ENCODE results near the gene MAP4K3. TPM values are rescaled to one million over a fixed set of nuclear protein-coding genes. Genes with fewer than 3 reads are reported as not detected.
"Not testable (repeated sequence)": the region's sequence is repeated elsewhere in the genome, so short reads cannot be mapped to it uniquely, and the experiment has no call there.

The MAP4K3 gene
- total and polyA plus RNA-seq, 8 donors, result 8.2 to 23.1 (median 16.3) TPM

DNA sequence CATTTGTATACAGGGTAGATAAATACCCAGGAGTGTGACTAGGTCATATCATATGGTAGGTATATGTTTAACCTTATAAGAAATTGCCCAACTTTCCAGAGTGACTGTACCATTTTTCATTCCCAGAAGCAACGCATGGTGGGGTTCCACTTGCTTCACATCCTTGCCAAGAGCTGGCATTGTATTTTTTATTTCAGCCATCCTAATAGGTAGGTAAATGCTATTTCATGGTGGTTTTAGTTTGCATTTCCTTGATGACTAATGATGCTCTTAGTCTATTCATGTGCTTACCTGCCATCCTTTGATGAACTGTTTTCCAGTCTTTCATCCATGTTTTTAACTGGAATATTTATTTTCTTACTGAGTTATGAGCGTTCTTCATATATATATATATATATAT is 51.9 kb downstream of the MAP4K3 start:
- 96 to 98% methylated on average over 2 of the region's 2 CpGs for WGBS, 2 donors
- DNase-seq (no peak), FAIRE-seq (no peak), ATAC-seq (no peak)
- no peaks in the 10 kb centered on the region for H3K27me3 ChIP-seq
- no peaks in the 10 kb centered on the region for H3K36me3 ChIP-seq
- no peak for TF ChIP-seq CTCF (IDR thresholded peaks at IDR 0.05)
- no peaks in the 10 kb centered on the region for H3K9me3 ChIP-seq
- H3K4me1 ChIP-seq, result peaks cover 17 to 35% (median 30%) of the 10 kb centered on the region in 3 donors
- H3K4me3 ChIP-seq, result no peak overlapping the region
- intact Hi-C loops (cut with DNase I), result no loop called here
- no peak overlapping the region for H3K27ac ChIP-seq

- ATAC-seq; H3K36me3 ChIP-seq; H3K4me3 ChIP-seq; intact Hi-C loops (cut with DNase I); DNase-seq; FAIRE-seq; H3K9me3 ChIP-seq; H3K27ac ChIP-seq; H3K27me3 ChIP-seq: not testable (repeated sequence)
- WGBS, 2 donors, result 98% methylated on average over 10 to 11 of the region's 11 CpGs
- H3K4me1 ChIP-seq, result peaks cover 28 to 41% (median 38%) of the 10 kb centered on the region in 3 donors
These were observed 53.0 kb downstream of the MAP4K3 start for GRCh38 chr2:39384071-39384470.

DNA sequence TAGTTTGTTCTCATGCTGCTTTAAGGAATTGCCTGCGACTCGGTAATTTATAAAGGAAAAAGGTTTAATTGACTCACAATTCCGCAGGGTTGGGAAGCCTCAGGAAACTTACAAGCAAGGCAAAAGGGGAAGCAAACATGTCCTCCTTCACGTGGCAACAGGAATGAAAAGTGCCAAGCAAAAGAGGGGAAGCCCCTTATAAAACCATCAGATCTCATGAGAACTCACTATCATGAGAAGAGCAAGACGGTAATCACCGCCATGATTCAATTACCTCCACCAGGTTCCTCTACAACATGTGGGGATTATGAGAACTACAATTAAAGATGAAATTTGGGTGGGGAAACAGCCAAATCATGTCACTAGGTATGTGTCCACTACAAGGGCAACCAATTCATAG is 53.9 kb downstream of the MAP4K3 start:
- Histone ChIP-seq H3K4me3 (no peak overlapping the region), H3K9me3 (no peaks in the 10 kb centered on the region), H3K36me3 (no peaks in the 10 kb centered on the region), H3K27me3 (no peaks in the 10 kb centered on the region), H3K27ac (no peak overlapping the region), H3K4me1 (peaks cover 25 to 40% (median 35%) of the 10 kb centered on the region in 3 donors)
- 93 to 95% methylated on average over 6 of the region's 6 CpGs for WGBS, 2 donors
- ATAC-seq (no peak), FAIRE-seq (no peak), DNase-seq (no peak)
- intact Hi-C loops (cut with DNase I), result no loop called here
- no peak for TF ChIP-seq CTCF (IDR thresholded peaks at IDR 0.05)

GRCh38 chr2:39381653-39382052 is 55.4 kb downstream of the MAP4K3 start:
- WGBS, 2 donors, result 74 to 77% methylated on average over 5 of the region's 5 CpGs
- Histone ChIP-seq H3K4me3 (no peak overlapping the region), H3K4me1 (peaks cover 21 to 30% (median 22%) of the 10 kb centered on the region in 3 donors), H3K9me3 (no peaks in the 10 kb centered on the region), H3K27me3 (no peaks in the 10 kb centered on the region), H3K27ac (no peak overlapping the region), H3K36me3 (no peaks in the 10 kb centered on the region)
- no peak for TF ChIP-seq CTCF (IDR thresholded peaks at IDR 0.05)
- no peak for FAIRE-seq
- intact Hi-C loops (cut with DNase I), result no loop called here
- no peak for DNase-seq
- peak in 2 of 4 donors; percentile 8 to 28 for ATAC-seq

- H3K4me1 ChIP-seq, result peaks cover 21 to 30% (median 22%) of the 10 kb centered on the region in 3 donors
- no peaks in the 10 kb centered on the region for H3K27me3 ChIP-seq
- peak; percentile 33 to 45 (median 40) for ATAC-seq
- H3K4me3 ChIP-seq, result no peak overlapping the region
- H3K27ac ChIP-seq, result peak overlapping the region in 3 of 4 donors; percentile 36 to 56 (median 40)
- no peaks in the 10 kb centered on the region for H3K9me3 ChIP-seq
- intact Hi-C loops (cut with DNase I), result no loop called here
- no peak for DNase-seq
- 21 to 32% methylated on average over 2 of the region's 2 CpGs for WGBS, 2 donors
- H3K36me3 ChIP-seq, result no peaks in the 10 kb centered on the region
- FAIRE-seq, result no peak
- no peak for TF ChIP-seq CTCF (IDR thresholded peaks at IDR 0.05)
These were observed 56.4 kb downstream of the MAP4K3 start for GRCh38 chr2:39380525-39381150.

All from pancreas (tissue), 10 donors.